Tibial artery (tissue), 4 donors: Measurements from ENCODE around the gene VWC2L.

Source experiments
- DNase-seq, 2 donors: peaks; one replicate each; pipeline ENCODE4 v3.0.0-alpha.2; 2019
- H3K27ac ChIP-seq, 2 donors: fragments of 200-600 bp; sonication (generic) in 1 of 2; 1 replicate in 1 of 2; 2 replicates in 1 of 2; pipeline ENCODE4 v1.5.1; 2018 to 2019; ENCODE audit warnings: mild to moderate bottlenecking in 1 of 2
- H3K27me3 ChIP-seq, 2 donors: fragments of 200-600 bp; sonication (generic) in 1 of 2; one replicate each; pipeline versions ENCODE4 v1.5.1 to v1.6.0; 2016 to 2019
- H3K36me3 ChIP-seq, 3 donors: fragments of 200-600 bp; sonication (generic) in 2 of 3; one replicate each; pipeline ENCODE4 v1.5.1; 2016 to 2019; ENCODE audit warnings: mild to moderate bottlenecking in 2 of 3
- H3K4me1 ChIP-seq, 4 donors: fragments of 200-600 bp; sonication (generic) in 2 of 4; 1 replicate in 3 of 4; 2 replicates in 1 of 4; pipeline ENCODE4 v1.5.1; 2016 to 2019
- H3K4me3 ChIP-seq, 2 donors: fragments of 200-600 bp; sonication (generic) in 1 of 2; 1 replicate in 1 of 2; 2 replicates in 1 of 2; pipeline ENCODE4 v1.5.1; 2018 to 2019; ENCODE audit warnings: mild to moderate bottlenecking in 2 of 2
- H3K9me3 ChIP-seq, 3 donors: fragments of 200-600 bp; sonication (generic) in 1 of 3; one replicate each; pipeline ENCODE4 v1.5.1; 2016 to 2019
- intact Hi-C: fragments of 100-400 bp; cut with DNase I; formaldehyde crosslinking; loops from one replicate; pipeline ENCODE4 v1.15.0; 2023; ENCODE audit warnings: low total_unique reads
- TF ChIP-seq, protein P1 (sequence below), 2 experiments: fragments of 200-600 bp in 1 of 2; fragments of 450-650 bp in 1 of 2; IDR thresholded peaks; one replicate each; pipeline ENCODE4 v1.5.1; 2017 to 2019; ENCODE audit warnings: antibody characterized with exemption in 2 of 2, mild to moderate bottlenecking in 1 of 2, moderate library complexity in 1 of 2

VWC2L gene

DNA sequence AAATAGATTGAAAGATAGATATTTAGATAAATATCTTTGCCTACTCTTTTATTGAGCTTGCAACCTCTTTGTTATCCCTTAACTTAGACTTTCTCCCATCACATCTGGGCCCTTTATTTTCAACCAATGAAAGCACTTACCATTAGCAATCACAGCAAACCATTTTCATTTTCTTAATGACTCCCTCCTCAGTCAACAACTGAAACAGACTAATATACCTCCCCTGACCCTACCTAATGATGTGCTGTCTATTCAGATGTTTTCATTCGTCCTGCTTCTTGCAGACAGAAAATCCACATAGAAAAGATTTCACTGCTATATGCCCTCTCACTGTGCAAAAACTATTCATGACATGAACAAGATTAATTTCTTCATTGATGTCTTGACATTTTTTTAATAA lies 154.4 kb downstream of the VWC2L start:
- TF ChIP-seq, protein P1, sequence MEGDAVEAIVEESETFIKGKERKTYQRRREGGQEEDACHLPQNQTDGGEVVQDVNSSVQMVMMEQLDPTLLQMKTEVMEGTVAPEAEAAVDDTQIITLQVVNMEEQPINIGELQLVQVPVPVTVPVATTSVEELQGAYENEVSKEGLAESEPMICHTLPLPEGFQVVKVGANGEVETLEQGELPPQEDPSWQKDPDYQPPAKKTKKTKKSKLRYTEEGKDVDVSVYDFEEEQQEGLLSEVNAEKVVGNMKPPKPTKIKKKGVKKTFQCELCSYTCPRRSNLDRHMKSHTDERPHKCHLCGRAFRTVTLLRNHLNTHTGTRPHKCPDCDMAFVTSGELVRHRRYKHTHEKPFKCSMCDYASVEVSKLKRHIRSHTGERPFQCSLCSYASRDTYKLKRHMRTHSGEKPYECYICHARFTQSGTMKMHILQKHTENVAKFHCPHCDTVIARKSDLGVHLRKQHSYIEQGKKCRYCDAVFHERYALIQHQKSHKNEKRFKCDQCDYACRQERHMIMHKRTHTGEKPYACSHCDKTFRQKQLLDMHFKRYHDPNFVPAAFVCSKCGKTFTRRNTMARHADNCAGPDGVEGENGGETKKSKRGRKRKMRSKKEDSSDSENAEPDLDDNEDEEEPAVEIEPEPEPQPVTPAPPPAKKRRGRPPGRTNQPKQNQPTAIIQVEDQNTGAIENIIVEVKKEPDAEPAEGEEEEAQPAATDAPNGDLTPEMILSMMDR (IDR thresholded peaks at IDR 0.05): no peak
- H3K27ac ChIP-seq: no peak overlapping the region
- intact Hi-C loops: no loop called here
- no peak for DNase-seq
- H3K4me1 ChIP-seq: peaks cover 0 to 9% (median 3%) of the 10 kb centered on the region in 4 donors
- no peak overlapping the region for H3K4me3 ChIP-seq
- H3K9me3 ChIP-seq: no peaks in the 10 kb centered on the region
- no peaks in the 10 kb centered on the region for H3K27me3 ChIP-seq
- H3K36me3 ChIP-seq: no peaks in the 10 kb centered on the region

DNA sequence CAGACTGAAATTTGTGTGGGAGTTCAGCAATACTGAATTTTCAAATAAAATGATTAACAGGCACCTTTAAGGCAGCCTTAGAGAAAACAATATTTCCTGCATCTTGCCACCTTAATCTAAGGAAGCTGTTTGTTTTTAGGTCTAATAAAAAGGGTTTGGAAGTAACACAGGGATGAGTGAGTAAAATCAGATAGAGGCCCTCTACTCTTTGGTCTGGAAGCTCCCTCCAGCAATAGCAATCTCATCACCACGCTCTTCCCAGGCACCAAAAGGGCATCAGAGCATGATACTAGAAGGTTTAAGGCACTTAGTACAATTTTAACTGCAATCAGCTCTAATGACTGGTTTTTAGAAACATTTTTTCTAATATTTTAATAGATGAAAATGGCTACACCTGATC lies 155.6 kb downstream of the VWC2L start:
- Histone ChIP-seq H3K27me3 (no peaks in the 10 kb centered on the region), H3K36me3 (no peaks in the 10 kb centered on the region), H3K9me3 (no peaks in the 10 kb centered on the region), H3K4me3 (no peak overlapping the region), H3K4me1 (peaks cover 0 to 6% (median 3%) of the 10 kb centered on the region in 4 donors), H3K27ac (no peak overlapping the region)
- DNase-seq: no peak
- intact Hi-C loops: no loop called here
- TF ChIP-seq, protein P1 (IDR thresholded peaks at IDR 0.05): no peak

DNA sequence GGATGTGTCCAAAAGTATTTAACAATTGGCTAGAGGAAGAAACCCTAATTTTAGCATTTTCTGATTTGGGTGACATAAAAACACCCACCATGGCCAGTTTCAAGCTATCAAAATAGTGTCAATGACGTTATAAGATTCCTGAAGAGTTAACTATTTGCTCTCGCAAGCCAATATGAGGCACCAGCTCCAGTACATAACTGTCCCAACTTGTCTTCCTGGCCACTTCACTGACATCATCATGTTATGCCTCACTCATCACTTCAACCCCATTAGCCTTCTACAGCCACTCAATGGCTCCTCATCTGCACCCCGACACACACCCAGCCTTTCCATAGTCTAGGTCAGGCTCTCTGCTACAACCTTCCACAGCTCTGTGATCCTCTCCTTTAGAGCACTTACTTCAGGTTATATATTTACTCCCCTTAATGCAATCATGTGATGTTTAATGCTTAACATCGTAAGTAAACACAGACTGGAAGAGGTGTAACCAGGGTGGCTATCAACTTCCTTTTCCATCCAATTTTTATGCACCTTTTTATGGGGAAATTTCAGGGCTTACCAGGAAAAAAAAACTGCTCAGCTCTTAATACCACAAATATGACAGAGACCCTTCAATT lies 158.7 kb downstream of the VWC2L start:
- H3K4me3 ChIP-seq: no peak overlapping the region
- no peaks in the 10 kb centered on the region for H3K27me3 ChIP-seq
- no peak overlapping the region for H3K27ac ChIP-seq
- H3K4me1 ChIP-seq: peaks cover 0 to 23% (median 9%) of the 10 kb centered on the region in 4 donors
- no peaks in the 10 kb centered on the region for H3K9me3 ChIP-seq
- intact Hi-C loops: no loop called here
- no peaks in the 10 kb centered on the region for H3K36me3 ChIP-seq
- no peak for DNase-seq
- TF ChIP-seq, protein P1 (IDR thresholded peaks at IDR 0.05): no peak

DNA sequence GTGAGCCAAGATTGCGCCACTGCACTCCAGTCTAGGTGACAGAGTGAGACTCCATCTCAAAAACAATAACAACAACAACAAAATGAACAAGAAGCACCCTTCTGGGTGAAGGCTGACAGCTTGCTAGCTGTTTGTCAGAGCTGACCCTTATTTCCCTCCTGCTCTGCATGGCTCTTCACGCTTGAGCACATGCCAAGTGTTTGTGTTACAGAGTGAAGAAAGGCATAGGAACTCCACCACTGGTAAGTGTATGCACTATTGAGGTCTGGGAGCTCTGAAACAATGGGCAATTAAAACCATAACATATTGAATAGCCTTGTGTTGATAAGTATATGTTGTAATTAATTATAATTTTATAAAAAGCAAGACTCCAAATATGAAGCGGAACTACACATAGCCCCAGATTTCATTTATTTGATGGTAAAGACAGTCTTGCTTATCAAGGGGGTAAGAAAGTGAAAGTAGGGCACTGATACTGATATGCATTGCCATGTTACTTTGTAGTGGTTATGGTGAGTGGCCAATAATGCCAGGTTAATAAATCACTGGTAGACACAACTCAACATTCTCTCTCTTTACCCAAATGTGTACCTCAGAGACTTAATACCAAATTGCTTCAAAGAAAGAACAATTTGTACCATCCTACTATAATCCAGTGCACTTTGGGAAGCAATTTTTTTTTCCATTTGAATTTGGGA lies 163.4 kb downstream of the VWC2L start:
- Histone ChIP-seq H3K9me3 (no peaks in the 10 kb centered on the region), H3K27ac (peak overlapping the region; percentile 15 to 55), H3K36me3 (no peaks in the 10 kb centered on the region), H3K4me3 (no peak overlapping the region), H3K4me1 (peaks cover 0 to 36% (median 11%) of the 10 kb centered on the region in 4 donors), H3K27me3 (no peaks in the 10 kb centered on the region)
- no peak for DNase-seq
- TF ChIP-seq, protein P1 (IDR thresholded peaks at IDR 0.05): no peak
- intact Hi-C loops: no loop called here

DNA sequence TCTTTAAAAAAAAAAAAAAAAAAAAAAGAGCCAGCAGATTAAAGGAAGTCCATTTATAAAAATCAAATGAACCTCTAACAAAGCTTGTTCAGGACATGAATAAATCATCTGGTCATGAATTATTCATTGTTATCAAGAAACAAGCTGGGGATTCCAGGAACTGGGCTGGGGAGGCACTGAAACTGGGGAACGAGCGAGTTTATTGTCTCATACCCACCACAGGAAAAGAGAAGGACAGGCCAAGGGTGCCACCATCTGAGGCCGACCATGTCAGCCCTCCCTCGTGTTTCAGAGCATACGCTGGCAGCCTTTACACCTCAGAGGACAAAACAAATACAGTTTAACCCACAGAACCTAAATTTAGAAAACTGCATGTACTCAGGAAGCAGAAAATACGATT lies 164.2 kb downstream of the VWC2L start:
- Histone ChIP-seq H3K4me3 (no peak overlapping the region), H3K27ac (no peak overlapping the region), H3K36me3 (no peaks in the 10 kb centered on the region), H3K9me3 (no peaks in the 10 kb centered on the region), H3K4me1 (peaks cover 0 to 36% (median 11%) of the 10 kb centered on the region in 4 donors), H3K27me3 (no peaks in the 10 kb centered on the region)
- DNase-seq: no peak
- intact Hi-C loops: no loop called here
- TF ChIP-seq, protein P1 (IDR thresholded peaks at IDR 0.05): no peak
